SHP77 (cell line): ENCODE measurements around the gene DKK2.

Experiments
- DNase-seq, 2 experiments: peaks; one replicate each; lab custom pipeline; 2025; lab: John Stamatoyannopoulos, UW

The DKK2 gene

GRCh38 chr4:107017443-107018343, 18.4 kb downstream of the DKK2 start:
- DNase-seq: no peak

GRCh38 chr4:107011312-107011711, 24.8 kb downstream of the DKK2 start:
- DNase-seq: no peak

GRCh38 chr4:107009196-107009968, 26.7 kb downstream of the DKK2 start:
- DNase-seq: no peak

GRCh38 chr4:107008115-107008514, 28.0 kb downstream of the DKK2 start:
- no peak for DNase-seq

- no peak for DNase-seq
These were observed 29.9 kb downstream of the DKK2 start for GRCh38 chr4:107006218-107006617.

GRCh38 chr4:106996490-106996889, 39.6 kb downstream of the DKK2 start:
- DNase-seq: no peak

- no peak for DNase-seq
These were observed 42.3 kb downstream of the DKK2 start for GRCh38 chr4:106993827-106994226.

GRCh38 chr4:106987311-106987710, 48.8 kb downstream of the DKK2 start:
- DNase-seq: no peak

GRCh38 chr4:106986486-106986885, 49.6 kb downstream of the DKK2 start:
- no peak for DNase-seq

GRCh38 chr4:106985830-106986229, 50.3 kb downstream of the DKK2 start:
- no peak for DNase-seq

GRCh38 chr4:106982711-106983211, 53.4 kb downstream of the DKK2 start:
- DNase-seq: no peak

GRCh38 chr4:106981431-106981830, 54.7 kb downstream of the DKK2 start:
- DNase-seq: no peak

- DNase-seq: no peak
These were observed 56.6 kb downstream of the DKK2 start for GRCh38 chr4:106979476-106979875.

- no peak for DNase-seq
These were observed 57.9 kb downstream of the DKK2 start for GRCh38 chr4:106978046-106978774.

GRCh38 chr4:106971636-106972035, 64.5 kb downstream of the DKK2 start:
- no peak for DNase-seq

- DNase-seq: no peak
These were observed 68.2 kb downstream of the DKK2 start for GRCh38 chr4:106967892-106968291.

GRCh38 chr4:106953036-106953705, 82.9 kb downstream of the DKK2 start:
- DNase-seq: no peak

- DNase-seq: no peak
These were observed 84.2 kb downstream of the DKK2 start for GRCh38 chr4:106951891-106952290.

- DNase-seq: no peak
These were observed 94.3 kb downstream of the DKK2 start for GRCh38 chr4:106941841-106942240.

- no peak for DNase-seq
These were observed 105.6 kb downstream of the DKK2 start for GRCh38 chr4:106930522-106930921.

GRCh38 chr4:106929248-106929647, 106.9 kb downstream of the DKK2 start:
- DNase-seq: no peak

GRCh38 chr4:106914223-106914622, 121.9 kb downstream of the DKK2 start:
- DNase-seq: no peak
